Esophagus squamous epithelium (tissue), 5 donors: ENCODE data around the gene EGFR. TPM values are rescaled to one million over a fixed set of nuclear protein-coding genes. Genes with fewer than 3 reads are reported as not detected.

ENCODE experiments used
- DNase-seq: peaks from one replicate; lab custom pipeline; 2025; lab: John Stamatoyannopoulos, UW
- H3K27ac ChIP-seq, 4 donors: fragments of 200-600 bp; sonication (generic); one replicate each; pipeline ENCODE4 v1.5.1; 2016 to 2019; ENCODE audit warnings: mild to moderate bottlenecking in 1 of 4
- H3K27me3 ChIP-seq, 4 donors: fragments of 200-600 bp; sonication (generic); 1 replicate in 3 of 4; 2 replicates in 1 of 4; pipeline versions ENCODE4 v1.5.1 to v1.6.0; 2017 to 2021; ENCODE audit warnings: antibody characterized with exemption in 1 of 4
- H3K36me3 ChIP-seq, 3 donors: fragments of 200-600 bp; sonication (generic); one replicate each; pipeline ENCODE4 v1.5.1; 2016 to 2019
- H3K4me1 ChIP-seq, 3 donors: fragments of 200-600 bp; sonication (generic); one replicate each; pipeline ENCODE4 v1.5.1; 2017 to 2019
- H3K4me3 ChIP-seq, 4 donors: fragments of 200-600 bp; sonication (generic); 1 replicate in 3 of 4; 2 replicates in 1 of 4; pipeline ENCODE4 v1.5.1; 2016 to 2019; ENCODE audit warnings: mild to moderate bottlenecking in 2 of 4, moderate library complexity in 1 of 4
- H3K9me3 ChIP-seq, 3 donors: fragments of 200-600 bp; sonication (generic); one replicate each; pipeline ENCODE4 v1.5.1; 2016 to 2019
- CTCF ChIP-seq, 6 experiments: fragments of 450-650 bp in 4 of 6; fragments of 200-600 bp in 2 of 6; sonication (generic) in 2 of 6; IDR thresholded peaks; one replicate each; pipeline ENCODE4 v1.5.1; 2016 to 2019; ENCODE audit warnings: antibody characterized with exemption in 6 of 6, mild to moderate bottlenecking in 4 of 6, moderate library complexity in 4 of 6
- POLR2A ChIP-seq, 4 donors: fragments of 450-650 bp; IDR thresholded peaks; one replicate each; pipeline ENCODE4 v1.6.1; 2017; ENCODE audit warnings: antibody characterized with exemption in 4 of 4, mild to moderate bottlenecking in 4 of 4, moderate library complexity in 3 of 4
- WGBS, 2 donors: methylation state at CpG; one replicate each; pipeline ENCODE4 v1.1.5; 2018; 5-methylcytosine and 5-hydroxymethylcytosine counted together
- intact Hi-C: fragments of 100-400 bp; cut with DNase I; formaldehyde crosslinking; loops from one replicate; pipeline ENCODE4 v1.15.0; 2022
- total RNA-seq, 4 donors: library from RNA; depleted of rRNA; stranded (reverse); fragments of >200 nt; gene quantifications; one replicate each; pipeline ENCODE4 v1.1.0, GENCODE V29; 2016
- donor health status: DM: yes; HTN: yes; CAD: no.

The EGFR gene
- total RNA-seq, 4 donors from 2014 or later = 66.1 to 108 (median 72.3) TPM

GRCh38 chr7:55113760-55114540 is 95.1 kb downstream of the EGFR start:
- DNase-seq = no peak
- intact Hi-C loops = no loop called here
- TF ChIP-seq CTCF (IDR thresholded peaks at IDR 0.05) (no peak), POLR2A (IDR thresholded peaks at IDR 0.05) (no peak)
- no peaks in the 10 kb centered on the region for H3K27me3 ChIP-seq
- H3K27ac ChIP-seq = peak overlapping the region in 3 of 4 donors; percentile 6 to 89 (median 89)
- no peak overlapping the region for H3K4me3 ChIP-seq
- WGBS, 2 donors = 47 to 61% methylated on average over 3 of the region's 3 CpGs
- H3K36me3 ChIP-seq = no peaks in the 10 kb centered on the region
- no peaks in the 10 kb centered on the region for H3K9me3 ChIP-seq
- peaks cover 14 to 68% (median 32%) of the 10 kb centered on the region in 3 donors for H3K4me1 ChIP-seq

GRCh38 chr7:55117286-55117685 is 98.5 kb downstream of the EGFR start:
- intact Hi-C loops = no loop called here
- H3K4me1 ChIP-seq = peaks cover 12 to 62% (median 30%) of the 10 kb centered on the region in 3 donors
- TF ChIP-seq CTCF (IDR thresholded peaks at IDR 0.05) (no peak), POLR2A (IDR thresholded peaks at IDR 0.05) (no peak)
- no peak overlapping the region for H3K27ac ChIP-seq
- H3K36me3 ChIP-seq = no peaks in the 10 kb centered on the region
- 78% methylated on average over 6 to 7 of the region's 7 CpGs for WGBS, 2 donors
- H3K27me3 ChIP-seq = no peaks in the 10 kb centered on the region
- H3K4me3 ChIP-seq = no peak overlapping the region
- no peaks in the 10 kb centered on the region for H3K9me3 ChIP-seq
- DNase-seq = no peak

GRCh38 chr7:55118426-55118825 is 99.6 kb downstream of the EGFR start:
- Histone ChIP-seq H3K27me3 (no peaks in the 10 kb centered on the region), H3K4me3 (no peak overlapping the region), H3K36me3 (no peaks in the 10 kb centered on the region), H3K27ac (peak overlapping the region in 2 of 4 donors; percentile 9 to 79), H3K4me1 (peaks cover 12 to 54% (median 24%) of the 10 kb centered on the region in 3 donors), H3K9me3 (no peaks in the 10 kb centered on the region)
- no peak for DNase-seq
- 61 to 78% methylated on average over 3 to 5 of the region's 5 CpGs for WGBS, 2 donors
- TF ChIP-seq POLR2A (IDR thresholded peaks at IDR 0.05) = no peak
- TF ChIP-seq CTCF (IDR thresholded peaks at IDR 0.05) = no peak
- intact Hi-C loops = no loop called here

- no peaks in the 10 kb centered on the region for H3K27me3 ChIP-seq
- peaks cover 14 to 57% (median 27%) of the 10 kb centered on the region in 3 donors for H3K4me1 ChIP-seq
- TF ChIP-seq POLR2A (IDR thresholded peaks at IDR 0.05) (no peak), CTCF (IDR thresholded peaks at IDR 0.05) (no peak)
- no peaks in the 10 kb centered on the region for H3K36me3 ChIP-seq
- H3K9me3 ChIP-seq = no peaks in the 10 kb centered on the region
- no peak overlapping the region for H3K4me3 ChIP-seq
- peak overlapping the region in 3 of 4 donors; percentile 78 to 87 (median 79) for H3K27ac ChIP-seq
- no peak for DNase-seq
- intact Hi-C loops = no loop called here
- 89 to 91% methylated on average over 3 to 4 of the region's 4 CpGs for WGBS, 2 donors
These were observed 100.8 kb downstream of the EGFR start for GRCh38 chr7:55119571-55119970.

- H3K27ac ChIP-seq = peak overlapping the region; percentile 68 to 87 (median 78)
- H3K27me3 ChIP-seq = no peaks in the 10 kb centered on the region
- H3K36me3 ChIP-seq = no peaks in the 10 kb centered on the region
- no peak for TF ChIP-seq POLR2A (IDR thresholded peaks at IDR 0.05)
- TF ChIP-seq CTCF (IDR thresholded peaks at IDR 0.05) = no peak
- no peak overlapping the region for H3K4me3 ChIP-seq
- H3K9me3 ChIP-seq = no peaks in the 10 kb centered on the region
- intact Hi-C loops = no loop called here
- H3K4me1 ChIP-seq = peaks cover 19 to 60% (median 32%) of the 10 kb centered on the region in 3 donors
- WGBS, 2 donors = 71 to 73% methylated on average over 5 to 6 of the region's 7 CpGs
- no peak for DNase-seq
These were observed 101.3 kb downstream of the EGFR start for GRCh38 chr7:55120074-55120473.
